Dermis microvascular lymphatic vessel endothelial cell (primary cell): ENCODE data around the gene KIF1B. TPM values are rescaled to one million over a fixed set of nuclear protein-coding genes. Genes with fewer than 3 reads are reported as not detected.
A peak's percentile ranks its signal among the peaks of the same experiment; 100 is the strongest.
"Not testable (repeated sequence)": the region's sequence is repeated elsewhere in the genome, so short reads cannot be mapped to it uniquely, and the experiment has no call there.

ENCODE experiments used
- DNase-seq, 2 donors: peaks; one replicate each; pipeline versions ENCODE4 v3.0.0 to v3.0.0-alpha.2; 2010; ENCODE audit warnings: low read depth in 2 of 2
- total RNA-seq: library from RNA; depleted of rRNA; stranded (reverse); fragments of >200 nt; gene quantifications from 2 replicates; pipeline ENCODE4 v1.2.1, GENCODE V29; 2014

KIF1B gene
- total RNA-seq, 1 donor from 2014 or later = 23.0 TPM

DNA sequence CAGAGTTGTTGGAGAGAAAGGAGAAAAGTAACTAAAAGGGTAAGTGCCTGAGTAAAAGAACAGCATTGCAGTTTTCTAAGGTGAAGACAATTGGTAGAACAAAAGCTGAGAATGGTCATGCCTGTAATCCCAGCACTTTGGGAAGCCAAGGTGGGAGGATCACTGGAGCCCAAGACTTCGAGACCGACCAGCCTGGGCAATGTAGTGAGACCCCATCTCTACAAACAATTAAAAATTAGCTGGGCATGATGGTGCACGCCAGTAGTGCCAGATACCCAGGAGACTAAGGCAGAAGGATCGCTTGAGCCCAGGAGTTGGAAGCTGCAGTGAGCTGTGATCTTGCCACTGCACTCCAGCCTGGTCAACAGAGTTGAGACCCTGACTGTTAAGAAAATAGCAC, 173.3 kb downstream of the KIF1B start:
- no peak for DNase-seq

DNA sequence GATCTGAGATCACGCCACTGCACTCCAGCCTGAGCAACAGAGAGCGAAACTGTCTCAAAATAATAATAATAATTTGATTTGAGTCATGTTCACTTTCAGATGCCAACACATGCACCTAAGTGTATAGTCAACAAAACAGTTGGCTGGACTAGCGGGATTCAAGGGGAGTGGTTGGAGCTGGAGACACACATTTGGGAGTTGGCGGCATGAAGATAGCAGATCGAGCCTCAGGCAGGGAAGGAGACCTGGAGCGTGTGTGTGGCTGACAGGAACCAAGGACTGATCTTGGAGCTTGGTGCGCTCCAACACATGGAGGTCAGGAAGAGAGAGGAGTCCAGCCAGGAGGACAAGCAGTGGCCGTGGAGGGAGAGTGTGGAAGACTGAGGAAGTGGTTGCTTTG, 173.8 kb downstream of the KIF1B start:
- no peak for DNase-seq

DNA sequence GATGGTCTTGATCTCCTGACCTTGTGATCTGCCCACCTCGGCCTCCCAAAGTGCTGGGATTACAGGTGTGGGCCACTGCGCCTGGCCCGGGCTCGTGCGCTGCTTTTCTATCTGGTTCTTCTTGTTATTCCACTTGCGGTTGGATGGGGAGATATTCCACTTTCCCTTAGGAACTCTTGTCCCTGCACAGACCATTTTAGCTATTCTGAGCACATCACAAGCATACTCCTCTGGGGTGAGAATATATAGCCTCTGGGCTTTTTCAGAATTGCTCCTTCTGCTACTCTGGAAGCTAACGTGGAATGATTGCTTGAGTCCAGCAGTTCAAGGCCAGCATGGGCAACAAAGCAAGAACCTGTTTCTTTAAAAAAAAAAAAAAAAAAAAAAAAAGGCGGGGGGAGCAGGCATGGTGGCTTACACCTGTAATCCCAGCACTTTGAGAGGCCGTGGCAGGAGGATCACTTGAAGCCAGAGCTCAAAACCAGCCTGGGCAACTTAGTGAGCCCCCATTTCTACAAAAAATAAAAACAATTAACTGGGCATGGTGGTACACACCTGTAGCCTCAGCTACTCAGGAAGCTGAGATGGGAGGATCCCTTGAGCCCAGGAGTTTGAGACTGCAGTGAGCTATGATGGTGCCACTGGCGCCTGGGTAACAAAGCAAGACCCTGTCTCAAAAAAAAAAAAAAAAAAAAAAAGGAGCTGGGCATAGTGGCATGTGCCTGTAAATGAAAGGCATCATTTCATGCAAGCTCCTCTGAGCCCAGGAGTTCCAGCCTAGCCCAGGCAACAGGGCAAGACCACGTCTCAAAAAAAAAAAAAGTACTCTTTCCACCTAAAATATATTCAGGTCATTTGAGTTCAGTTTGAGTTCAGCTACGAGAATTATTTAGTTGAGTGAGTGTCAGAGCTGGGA, 176.6 kb downstream of the KIF1B start:
- DNase-seq = no peak

DNA sequence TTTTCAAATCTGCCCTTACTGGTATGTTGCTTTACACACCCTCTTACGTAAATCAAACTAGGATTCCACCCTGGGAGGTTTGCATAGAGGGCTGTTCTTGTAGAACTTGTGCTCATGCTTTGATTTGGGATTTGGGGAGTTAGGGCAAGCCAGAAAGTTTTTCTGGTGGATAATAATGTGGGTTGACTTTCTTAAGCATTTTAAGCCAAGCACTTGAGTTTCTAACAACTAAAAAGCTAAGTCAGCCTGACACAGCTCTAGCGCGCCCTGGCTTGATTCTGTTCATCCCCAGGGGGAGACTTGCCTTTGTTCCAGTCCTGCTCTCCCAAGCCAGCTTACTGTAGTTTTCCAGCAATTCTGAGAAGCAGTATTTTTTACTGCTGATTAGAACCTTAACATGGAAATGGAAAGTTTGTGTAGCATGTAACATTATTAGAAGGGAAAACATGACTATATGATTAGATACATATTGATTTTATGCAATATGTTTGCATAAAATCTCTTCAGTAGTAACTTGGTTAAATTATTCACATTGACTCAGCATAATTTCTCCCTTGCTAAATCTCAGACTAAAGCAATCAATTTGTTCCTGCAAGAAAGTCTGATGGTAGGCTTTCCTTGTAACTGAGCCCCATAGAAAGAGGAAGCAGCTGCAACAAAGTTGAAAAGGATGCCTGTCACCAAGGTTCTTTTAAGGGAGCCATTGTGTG, 177.5 kb downstream of the KIF1B start:
- DNase-seq = peak in 1 of 2 donors; percentile 36

DNA sequence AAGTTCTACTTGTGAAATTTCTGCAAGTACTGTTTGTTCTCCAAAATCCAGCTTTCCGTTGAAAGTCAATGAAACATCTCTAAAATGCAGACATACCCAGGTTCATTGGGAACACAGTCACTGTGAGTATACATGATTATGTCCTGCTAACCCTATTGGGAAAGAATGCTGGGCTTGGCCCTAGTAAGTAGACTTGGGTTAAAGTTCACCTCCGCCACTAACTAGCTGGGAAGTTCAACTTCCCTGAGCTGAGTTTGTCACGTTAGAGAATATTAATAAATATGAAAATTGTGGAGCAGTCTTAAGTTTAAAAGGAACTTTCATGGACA, 178.0 kb downstream of the KIF1B start:
- no peak for DNase-seq

DNA sequence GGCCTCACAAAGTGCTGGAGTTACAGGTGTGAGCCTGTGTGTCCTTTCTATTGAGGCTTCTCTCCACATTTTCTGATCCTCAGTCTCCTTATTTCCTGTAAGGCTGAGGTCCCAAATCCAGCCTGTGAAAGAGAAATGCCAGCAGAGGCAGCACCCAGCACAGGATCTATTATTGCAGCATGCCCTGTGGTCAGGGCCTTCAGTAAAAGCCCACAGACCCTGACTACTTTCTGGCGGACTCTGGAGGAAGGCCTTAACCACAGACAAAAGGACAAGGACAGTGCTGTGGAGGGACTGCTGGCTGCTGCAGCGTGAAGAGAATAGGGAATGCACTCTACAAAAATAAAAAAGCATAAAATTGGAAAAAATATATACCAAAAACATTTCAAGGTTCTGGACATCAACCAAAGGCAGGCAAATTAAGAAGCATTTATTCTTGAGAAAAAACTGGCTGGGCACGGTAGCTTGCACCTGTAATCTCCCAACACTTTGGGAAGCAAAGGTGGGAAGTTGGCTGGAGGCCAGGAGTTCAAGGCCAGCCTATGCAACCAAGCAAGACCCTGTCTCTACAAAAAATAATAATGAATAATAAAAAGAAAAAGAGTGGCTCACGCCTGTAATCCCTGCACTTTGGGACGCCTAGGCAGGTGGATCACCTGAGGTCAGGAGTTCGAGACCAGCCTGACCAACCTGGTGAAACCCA, 179.1 kb downstream of the KIF1B start:
- DNase-seq = no peak

DNA sequence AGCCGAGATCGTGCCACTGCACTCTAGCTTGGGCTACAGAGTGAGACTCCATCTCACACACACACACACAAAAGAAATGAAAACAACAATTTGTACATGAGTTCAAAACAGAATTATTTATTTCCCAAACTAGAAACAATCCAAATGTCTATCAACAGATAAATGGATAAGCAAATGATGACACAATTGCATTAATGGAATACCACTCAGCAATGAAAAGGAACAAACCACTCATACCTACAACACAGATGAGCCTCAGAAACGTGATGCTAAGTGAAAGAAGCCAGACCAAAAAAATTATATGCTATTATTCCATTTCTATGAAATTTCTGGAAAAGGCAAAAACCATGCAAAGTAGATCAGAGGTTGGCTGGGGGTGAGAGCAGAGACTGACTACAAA, 186.5 kb downstream of the KIF1B start:
- no peak for DNase-seq

DNA sequence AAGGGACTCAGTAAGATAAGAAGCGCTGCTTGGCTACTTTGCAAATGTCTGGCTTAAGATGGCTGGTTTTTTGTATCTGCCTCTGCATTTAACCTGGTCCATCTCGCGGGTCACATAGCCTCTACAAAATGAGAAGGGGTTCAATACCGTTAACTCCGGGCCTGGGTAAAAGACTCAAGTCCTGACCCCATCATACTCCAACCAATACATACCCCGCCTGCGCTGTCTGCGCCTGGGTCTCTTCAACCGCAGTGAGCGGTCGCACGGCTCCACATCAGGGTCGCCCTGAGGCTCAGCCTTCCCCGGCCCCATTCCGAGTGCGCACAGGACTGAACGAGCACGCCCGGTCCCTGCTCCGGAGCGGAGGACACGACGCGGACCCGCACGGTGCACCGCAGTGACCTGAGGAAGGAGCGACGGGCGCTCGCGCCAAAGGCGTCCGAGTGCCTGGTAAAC, 187.9 kb downstream of the KIF1B start:
- DNase-seq = no peak

DNA sequence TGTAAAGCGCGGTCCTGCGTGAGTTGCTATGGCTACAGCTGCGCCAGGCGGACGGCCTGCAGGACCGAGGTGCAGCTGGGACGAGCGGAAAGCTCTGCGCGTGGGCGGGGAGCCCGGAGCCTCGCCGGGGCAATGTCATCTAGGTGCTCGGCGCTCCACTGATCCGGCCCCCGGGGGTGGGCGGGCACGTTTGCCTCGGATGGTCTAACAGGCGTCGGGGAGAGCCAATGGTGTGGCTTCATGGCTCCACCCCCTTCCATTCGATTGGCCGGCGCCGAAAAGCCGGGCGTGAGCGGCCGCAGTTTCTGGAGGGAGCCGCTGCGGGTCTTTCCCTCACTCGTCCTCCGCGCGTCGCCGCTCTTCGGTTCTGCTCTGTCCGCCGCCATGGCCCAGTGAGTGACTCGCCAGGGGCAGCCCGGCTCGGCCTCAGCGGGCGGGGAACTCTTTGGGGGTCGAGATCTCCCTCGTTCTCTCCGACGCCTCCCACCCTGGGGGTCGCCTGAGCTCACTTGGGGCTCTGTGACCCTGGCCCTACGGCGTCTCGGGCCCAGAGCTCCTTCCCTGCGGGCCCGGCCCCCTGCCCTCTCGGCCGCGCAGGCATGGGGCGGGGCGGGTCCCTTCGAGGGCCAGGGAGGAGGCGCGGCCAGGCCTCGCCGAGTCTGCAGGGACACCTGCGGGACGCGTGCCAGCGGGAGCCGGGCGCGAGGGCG, 188.5 kb downstream of the KIF1B start, which contains the start of gene PGD:
Gene PGD, plus strand, starts transcription at position 331 of the 710 bp plus-strand sequence. Its CDS starts 54 bp downstream, at position 385.
- DNase-seq = peak; percentile 92 to 98

DNA sequence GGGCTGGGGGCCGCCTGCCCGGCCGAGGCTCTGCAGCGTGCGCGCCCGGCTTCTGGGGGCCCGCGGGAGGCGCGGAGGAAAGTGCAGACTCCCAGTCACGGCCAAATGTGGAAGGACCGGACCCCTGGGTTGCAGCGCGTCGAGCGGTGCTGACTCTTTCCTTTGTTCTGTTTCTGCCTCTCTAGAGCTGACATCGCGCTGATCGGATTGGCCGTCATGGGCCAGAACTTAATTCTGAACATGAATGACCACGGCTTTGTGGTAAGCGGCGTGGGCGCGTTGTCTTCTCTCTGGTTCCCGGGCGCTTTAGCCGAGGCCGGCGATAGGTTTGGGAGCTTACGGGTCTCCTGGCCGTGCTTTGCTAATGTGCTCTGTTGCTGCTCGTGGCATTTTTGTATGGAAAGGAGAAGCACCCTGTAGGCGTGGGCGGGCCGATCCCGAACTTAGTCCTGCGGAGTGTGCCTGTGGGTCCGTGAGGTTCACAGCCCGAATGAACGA, 189.1 kb downstream of the KIF1B start:
- DNase-seq = peak in 1 of 2 donors; percentile 57

DNA sequence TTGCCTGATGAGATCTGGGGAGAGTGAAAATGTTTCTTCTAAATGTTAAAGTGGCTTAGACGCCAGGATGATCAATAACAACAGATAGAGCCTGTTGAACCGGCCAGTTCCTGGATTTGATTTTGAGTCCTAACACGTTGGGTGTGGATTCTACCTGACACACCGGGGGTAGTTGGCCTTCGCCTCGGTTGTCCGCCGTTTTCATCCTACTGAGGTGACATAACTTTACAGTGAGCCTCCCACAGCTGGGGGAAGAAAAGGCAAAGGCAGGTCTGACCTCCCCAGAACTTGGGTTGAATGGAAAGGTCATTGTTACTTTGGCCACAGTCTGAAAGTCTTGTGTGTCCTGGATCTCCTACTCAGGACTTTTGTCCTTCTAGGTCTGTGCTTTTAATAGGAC, 189.6 kb downstream of the KIF1B start:
- DNase-seq = no peak

DNA sequence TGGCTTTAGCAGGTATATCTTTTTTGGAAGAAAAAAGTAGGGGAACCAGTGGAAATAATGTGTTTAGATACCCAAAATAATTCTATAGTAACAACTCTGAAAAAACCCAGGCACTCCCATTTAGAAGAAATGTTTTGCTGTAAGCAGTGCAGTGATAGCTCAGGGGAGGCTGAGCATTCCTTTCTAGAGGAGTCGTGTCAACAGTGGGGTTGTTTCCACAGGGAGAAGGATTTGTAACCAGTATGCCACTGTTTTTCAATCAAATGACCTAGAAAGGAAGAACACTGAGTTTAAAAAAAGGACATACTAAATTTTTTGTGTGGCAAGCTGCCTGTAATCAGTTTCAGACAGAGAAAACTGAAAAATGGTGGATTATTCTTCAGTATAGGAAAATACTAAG, 190.9 kb downstream of the KIF1B start:
- no peak for DNase-seq

DNA sequence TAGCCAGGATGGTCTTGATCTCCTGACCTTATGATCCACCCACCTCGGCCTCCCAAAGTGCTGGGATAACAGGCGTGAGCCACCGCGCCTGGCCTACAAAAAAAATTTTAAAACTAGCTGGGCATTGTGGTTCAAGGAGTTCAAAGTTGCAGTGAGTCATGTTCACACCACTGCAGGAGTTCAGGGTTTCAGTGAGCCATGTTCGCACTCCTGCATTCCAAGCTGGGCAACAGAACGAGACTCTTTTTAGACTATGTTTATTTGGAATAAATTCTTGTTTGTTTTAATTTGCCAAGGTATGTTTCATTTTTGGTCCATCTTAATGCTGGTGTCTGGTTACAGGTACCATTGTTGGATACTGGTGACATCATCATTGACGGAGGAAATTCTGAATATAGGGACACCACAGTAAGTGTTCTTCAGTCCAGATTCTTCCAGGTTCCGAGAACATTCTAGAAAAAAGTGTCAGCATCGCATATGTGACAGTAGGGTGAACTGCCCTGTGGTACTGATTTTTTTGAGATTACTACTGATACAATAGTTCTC, 192.4 kb downstream of the KIF1B start:
- DNase-seq = no peak

DNA sequence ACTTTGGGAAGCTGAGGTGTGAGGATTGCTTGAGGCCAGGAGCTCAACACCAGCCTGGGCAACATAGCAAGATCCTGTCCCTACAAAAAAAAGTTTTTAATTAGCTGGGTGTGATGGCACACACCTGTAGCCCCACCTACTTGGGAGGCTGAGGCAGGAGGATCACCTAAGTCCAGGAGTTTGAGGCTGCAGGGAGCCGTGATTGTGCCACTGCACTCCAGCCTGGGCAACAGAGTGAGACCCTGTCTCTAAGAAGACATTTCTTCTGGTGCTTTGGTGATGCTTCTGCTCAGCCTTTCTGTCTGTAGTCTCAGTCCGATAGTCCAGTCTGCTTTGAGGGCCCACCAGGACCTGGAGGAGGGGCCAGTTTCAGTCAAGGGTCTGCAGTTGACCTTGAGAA, 196.8 kb downstream of the KIF1B start:
- no peak for DNase-seq

DNA sequence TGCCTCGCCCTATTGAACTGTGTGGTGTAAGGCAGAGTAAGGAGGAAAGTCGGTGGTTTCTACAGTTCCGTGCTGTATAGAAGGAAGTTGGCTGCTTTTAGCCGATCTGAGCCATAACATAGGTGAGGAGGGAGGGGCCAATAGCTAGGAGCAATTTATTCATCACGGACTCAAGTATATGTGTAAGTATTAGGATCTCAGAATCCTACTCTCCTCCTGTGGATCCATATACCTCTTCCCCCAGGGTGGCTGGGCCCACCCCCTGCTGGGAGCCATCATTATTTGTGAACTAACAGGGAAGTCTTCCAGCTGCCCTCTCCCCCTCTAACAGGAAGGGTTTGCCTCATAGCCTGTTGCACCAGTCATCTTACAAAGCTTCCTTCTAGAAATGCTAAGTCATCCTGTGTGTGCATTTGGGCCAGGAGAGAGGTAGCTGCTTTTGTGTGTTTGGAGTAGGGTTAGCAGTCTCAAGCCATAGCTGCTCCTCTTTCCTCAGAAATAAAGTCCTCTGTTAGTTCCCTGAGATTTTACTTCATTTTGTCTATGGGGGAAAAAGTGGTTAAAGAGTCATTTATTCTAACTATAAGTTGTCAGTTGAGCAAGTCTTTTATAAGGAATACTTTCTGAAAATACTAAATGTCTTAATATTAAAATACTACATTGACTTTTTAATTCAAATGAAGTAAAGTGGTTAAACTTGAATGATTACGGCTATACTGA, 205.0 kb downstream of the KIF1B start:
- DNase-seq = peak in 1 of 2 donors; percentile 79

DNA sequence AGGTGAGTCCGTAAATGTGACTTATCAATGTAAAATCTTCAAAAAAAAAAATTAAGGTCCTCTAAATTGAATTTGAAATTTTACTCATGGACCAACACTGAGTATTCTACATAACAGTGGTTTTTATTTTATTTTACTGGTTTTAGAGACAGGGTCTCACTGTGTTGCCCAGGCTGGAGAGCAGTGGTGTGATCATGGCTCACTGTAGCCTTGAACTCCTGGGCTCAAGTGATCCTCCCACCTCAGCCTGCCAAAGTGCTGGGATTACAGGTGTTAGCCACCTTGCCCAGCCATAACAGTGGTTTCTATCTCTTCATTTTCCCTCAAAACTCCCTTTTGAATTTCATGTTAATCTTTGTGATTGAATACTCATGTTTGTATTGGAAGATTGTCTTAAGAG, 205.6 kb downstream of the KIF1B start:
- DNase-seq = not testable (repeated sequence)

DNA sequence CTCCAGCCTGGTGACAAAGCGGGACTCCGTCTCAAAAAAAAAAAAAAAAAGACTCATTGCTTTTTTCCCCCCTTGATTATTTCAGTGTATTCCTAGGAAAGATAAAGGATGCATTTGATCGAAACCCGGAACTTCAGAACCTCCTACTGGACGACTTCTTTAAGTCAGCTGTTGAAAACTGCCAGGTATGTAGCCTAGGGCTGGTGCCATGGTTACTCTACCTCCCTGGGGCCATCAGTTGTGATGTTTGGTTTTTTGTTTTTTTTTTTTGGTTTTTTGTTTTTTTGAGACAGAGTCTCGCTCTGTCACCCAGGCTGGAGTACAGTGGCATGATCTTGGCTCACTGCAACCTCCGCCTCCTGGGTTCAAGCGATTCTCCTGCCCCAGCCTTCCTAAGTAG, 208.4 kb downstream of the KIF1B start:
- not testable (repeated sequence) for DNase-seq

DNA sequence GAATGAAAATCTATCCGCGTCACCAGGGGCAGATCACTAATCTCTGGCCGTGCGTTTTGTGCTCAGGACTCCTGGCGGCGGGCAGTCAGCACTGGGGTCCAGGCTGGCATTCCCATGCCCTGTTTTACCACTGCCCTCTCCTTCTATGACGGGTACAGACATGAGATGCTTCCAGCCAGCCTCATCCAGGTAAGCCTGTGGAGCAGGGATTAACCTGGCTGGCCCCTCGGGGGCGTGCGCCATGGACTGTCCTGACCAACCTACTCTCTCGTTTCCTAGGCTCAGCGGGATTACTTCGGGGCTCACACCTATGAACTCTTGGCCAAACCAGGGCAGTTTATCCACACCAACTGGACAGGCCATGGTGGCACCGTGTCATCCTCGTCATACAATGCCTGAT, 209.0 kb downstream of the KIF1B start:
- no peak for DNase-seq

DNA sequence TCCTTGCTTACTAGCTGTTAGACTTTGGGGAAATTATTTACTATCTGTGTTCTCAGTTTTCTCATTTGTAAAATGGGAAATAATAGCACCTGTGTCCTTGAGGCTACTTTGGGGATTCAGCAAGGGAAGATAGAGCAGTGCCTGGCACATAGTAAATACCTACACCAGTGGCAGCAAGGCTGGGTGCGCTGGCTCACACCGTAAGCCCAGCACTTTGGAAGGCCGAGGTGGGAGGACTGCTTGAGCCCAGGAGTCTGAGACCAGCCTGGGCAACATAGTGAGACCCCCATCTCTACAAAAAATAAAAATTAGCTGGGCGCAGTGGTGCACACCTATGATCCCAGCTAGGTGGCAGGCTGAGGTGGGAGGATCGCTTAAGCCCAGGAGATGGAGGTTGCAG, 211.3 kb downstream of the KIF1B start:
- DNase-seq = no peak

DNA sequence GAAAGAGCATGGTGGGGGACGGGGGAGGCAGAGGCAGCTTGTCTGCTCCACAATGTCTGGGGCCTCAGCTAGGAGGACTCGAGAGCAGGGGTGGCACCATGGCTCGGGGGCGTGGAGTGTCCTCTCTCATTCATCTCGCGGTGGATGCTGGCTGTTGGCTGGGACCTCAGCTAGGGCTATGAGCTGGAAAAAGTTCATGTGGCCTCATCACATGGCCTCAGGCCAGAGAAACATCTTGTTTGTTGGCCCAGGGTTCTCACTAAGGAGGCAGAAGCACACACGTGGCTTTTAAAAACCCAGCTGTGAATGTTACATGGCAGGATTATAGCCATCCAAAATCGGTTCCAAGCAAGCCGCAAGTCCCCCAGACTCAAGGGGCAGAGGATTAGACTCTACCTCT, 213.7 kb downstream of the KIF1B start:
- DNase-seq = no peak
